KBM-7 (cell line): ENCODE measurements around the gene CARHSP1.
"Not testable (repeated sequence)": the region's sequence is repeated elsewhere in the genome, so short reads cannot be mapped to it uniquely, and the experiment has no call there.

Experiments used
- DNase-seq: peaks from one replicate; pipeline ENCODE4 v3.0.0-alpha.2; 2015
- in situ Hi-C: fragments of 300-500 bp; cut with MboI; formaldehyde crosslinking; loops from 2 replicates; pipeline ENCODE4 v1.14.3; 2020; ENCODE audit warnings: low sequenced_read_pairs, low pct_unique_long_range_greater_than_20kb, mixed read lengths

CARHSP1 gene

DNA sequence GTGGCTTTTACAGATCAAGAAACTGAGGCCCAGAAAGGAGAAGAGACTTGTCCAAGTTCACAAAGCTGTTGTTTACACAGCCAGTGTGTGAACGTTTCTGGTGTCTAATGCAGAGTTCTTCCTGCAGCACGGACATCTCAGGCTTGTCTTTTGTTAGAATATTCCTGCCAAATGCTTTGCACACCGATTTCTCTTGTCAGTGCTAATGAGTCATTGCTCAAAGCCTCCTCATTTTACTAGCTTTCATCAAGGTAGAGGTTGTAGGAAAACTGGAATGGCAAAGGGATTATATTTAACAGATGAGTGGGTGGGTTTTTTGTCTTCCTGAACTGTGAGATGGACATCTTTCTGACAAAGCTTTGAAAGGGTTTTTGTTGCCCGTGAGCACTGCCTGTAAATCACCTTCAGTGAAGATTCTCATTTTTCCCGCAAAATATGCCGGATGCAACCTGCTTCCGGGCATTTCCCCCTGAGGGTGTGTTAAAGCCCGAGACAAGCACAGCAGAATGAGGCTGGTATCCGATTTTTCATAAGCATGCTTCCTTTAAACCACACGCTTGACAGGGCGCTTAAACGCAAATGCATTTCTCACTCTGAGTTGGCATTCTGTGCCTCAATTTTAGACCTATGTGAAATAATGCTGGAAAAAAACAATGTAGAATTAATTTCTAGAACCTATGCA is 56.5 kb downstream of the CARHSP1 start:
- DNase-seq, result no peak
- in situ Hi-C loops, result no loop called here

GRCh38 chr16:8808613-8809353 is 60.0 kb downstream of the CARHSP1 start:
- in situ Hi-C loops, result no loop called here
- no peak for DNase-seq

- in situ Hi-C loops, result no loop called here
- no peak for DNase-seq
Observed at GRCh38 chr16:8808009-8808408, 60.8 kb downstream of the CARHSP1 start.

DNA sequence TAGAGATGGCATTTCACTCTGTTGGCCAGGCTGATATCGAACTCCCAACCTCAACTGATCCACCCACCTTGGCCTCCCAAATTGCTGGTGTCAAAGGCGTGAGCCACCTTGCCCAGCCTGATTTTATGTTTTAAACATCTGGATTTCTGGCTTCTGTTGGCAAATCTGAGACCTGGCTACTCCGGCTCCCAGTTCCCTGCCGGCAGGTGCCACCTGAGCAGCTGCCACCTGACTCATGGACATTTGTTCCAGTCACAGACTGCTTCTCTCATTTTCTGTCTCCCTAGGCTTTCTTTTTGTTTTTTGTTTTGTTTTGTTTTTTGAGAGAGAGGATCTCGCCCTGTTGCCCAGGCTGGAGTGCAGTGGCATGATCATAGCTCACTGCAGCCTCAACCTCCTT is 61.6 kb downstream of the CARHSP1 start:
- DNase-seq, result no peak
- in situ Hi-C loops, result no loop called here

DNA sequence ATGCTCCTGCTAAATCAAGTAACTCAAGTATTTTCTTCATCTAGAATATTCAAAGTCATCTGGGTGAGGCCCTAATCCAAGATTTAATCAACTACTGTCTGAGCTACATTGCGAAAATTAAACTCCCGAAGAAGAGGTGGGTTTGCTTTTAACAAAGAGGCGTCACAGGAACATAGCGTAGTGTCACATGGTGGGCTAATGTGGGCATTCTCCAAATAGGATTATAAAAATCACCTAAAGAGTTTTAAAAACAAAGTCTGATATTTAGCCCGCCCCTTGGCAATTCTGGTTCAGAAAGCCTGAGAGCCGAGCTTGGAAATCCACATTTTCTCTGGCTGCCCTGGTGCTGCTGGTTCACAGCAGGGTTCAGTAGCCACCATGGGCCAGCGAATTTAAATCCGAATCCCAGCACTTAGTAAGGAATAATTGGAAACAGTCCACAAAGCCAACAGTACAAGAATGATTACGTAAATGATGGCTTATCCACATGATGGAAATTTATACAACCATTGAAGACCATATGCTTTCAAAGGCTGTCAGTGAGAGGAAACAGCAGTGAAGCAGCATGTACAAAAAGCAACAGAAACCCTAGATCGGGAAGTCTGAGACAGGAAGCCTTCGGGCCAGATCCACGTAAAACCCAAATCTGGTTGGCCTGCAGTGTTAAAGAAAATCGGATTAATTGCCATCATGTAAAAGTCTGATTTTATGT is 62.4 kb downstream of the CARHSP1 start:
- in situ Hi-C loops, result no loop called here

DNA sequence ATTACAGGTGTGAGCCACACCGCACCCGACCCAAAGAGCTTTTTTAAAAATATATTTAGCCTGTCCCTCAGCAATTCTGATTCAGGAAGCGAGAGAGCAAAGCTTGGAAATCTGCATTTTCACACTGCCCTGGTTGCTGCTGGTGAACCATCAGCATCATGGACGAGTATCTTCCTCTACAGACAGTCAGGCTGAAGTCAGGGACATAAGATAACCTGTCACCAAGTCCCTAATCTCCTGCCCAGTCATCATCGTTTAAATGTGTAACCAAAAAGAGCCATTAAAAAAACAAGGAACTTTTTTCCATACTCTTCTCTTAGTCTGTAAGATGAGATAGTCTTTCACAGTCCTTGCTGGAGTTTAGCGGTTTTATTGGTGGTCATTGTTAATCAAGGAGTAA is 64.5 kb downstream of the CARHSP1 start:
- no peak for DNase-seq
- in situ Hi-C loops, result no loop called here

More for the DNA sequence above, 62.4 kb downstream of the CARHSP1 start:
- no peak for DNase-seq

DNA sequence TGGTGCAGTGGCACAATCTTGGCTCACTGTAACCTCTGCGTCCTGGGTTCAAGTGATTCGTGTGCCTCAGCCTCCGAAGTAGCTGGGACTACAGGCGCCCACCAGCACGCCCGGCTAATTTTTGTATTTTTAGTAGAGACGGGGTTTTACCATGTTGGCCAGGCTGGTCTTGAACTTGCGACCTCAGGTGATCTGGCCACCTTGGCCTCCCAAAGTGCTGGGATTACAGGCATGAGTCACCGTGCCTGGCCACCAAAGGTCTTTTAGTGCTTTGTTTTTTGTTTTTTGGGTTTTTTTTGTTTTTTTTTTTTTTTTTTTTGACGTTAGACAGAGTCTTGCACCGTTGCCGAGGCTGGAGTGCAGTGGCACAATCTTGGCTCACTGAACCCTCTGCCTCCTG is 65.1 kb downstream of the CARHSP1 start:
- in situ Hi-C loops, DNase-seq: not testable (repeated sequence)
